Tibial nerve (tissue), 4 donors: ENCODE measurements around the gene MDN1. TPM values are rescaled to one million over a fixed set of nuclear protein-coding genes. Genes with fewer than 3 reads are reported as not detected.

Experiments used
- DNase-seq, 2 donors: peaks; one replicate each; pipeline ENCODE4 v3.0.0-alpha.2; 2019; ENCODE audit warnings: low spot score in 2 of 2
- H3K27ac ChIP-seq, 4 donors: fragments of 200-600 bp; sonication (generic) in 3 of 4; one replicate each; pipeline ENCODE4 v1.5.1; 2017 to 2019; ENCODE audit warnings: mild to moderate bottlenecking in 1 of 4
- H3K27me3 ChIP-seq, 2 donors: fragments of 200-600 bp; sonication (generic) in 1 of 2; one replicate each; pipeline versions ENCODE4 v1.5.1 to v1.6.0; 2017 to 2019
- H3K36me3 ChIP-seq, 3 donors: fragments of 200-600 bp; sonication (generic); one replicate each; pipeline ENCODE4 v1.5.1; 2018 to 2019
- H3K4me1 ChIP-seq, 4 donors: fragments of 200-600 bp; sonication (generic) in 3 of 4; one replicate each; pipeline ENCODE4 v1.5.1; 2017 to 2019
- H3K4me3 ChIP-seq, 4 donors: fragments of 200-600 bp; sonication (generic) in 3 of 4; one replicate each; pipeline ENCODE4 v1.5.1; 2017 to 2019; ENCODE audit warnings: mild to moderate bottlenecking in 1 of 4, moderate library complexity in 1 of 4
- H3K9me3 ChIP-seq, 4 donors: fragments of 200-600 bp; sonication (generic) in 3 of 4; one replicate each; pipeline ENCODE4 v1.5.1; 2017 to 2019
- EP300 ChIP-seq, 2 donors: sonication (generic); formaldehyde crosslinking; IDR thresholded peaks; one replicate each; pipeline ENCODE4 v1.6.1; 2017; ENCODE audit warnings: antibody characterized with exemption in 2 of 2, mild to moderate bottlenecking in 1 of 2
- POLR2A ChIP-seq, 2 donors: fragments of 450-650 bp; IDR thresholded peaks; one replicate each; pipeline ENCODE4 v1.6.1; 2017; ENCODE audit warnings: antibody characterized with exemption in 2 of 2, mild to moderate bottlenecking in 2 of 2, moderate library complexity in 2 of 2
- WGBS, 2 donors: methylation state at CpG; one replicate each; pipeline ENCODE4 v1.1.5; 2018; 5-methylcytosine and 5-hydroxymethylcytosine counted together
- total RNA-seq, 4 donors: library from RNA; depleted of rRNA; stranded (reverse); fragments of >200 nt; gene quantifications; one replicate each; pipeline ENCODE4 v1.1.0, GENCODE V29; 2016
- TF ChIP-seq, protein P1 (sequence below), 5 experiments: fragments of 200-600 bp in 3 of 5; fragments of 450-650 bp in 2 of 5; sonication (generic) in 3 of 5; IDR thresholded peaks; one replicate each; pipeline ENCODE4 v1.5.1; 2016 to 2019; ENCODE audit warnings: antibody characterized with exemption in 5 of 5, mild to moderate bottlenecking in 3 of 5, moderate library complexity in 2 of 5

The MDN1 gene
- total RNA-seq, 4 donors from 2014 or later: 29.4 to 46.2 (median 39.8) TPM

DNA sequence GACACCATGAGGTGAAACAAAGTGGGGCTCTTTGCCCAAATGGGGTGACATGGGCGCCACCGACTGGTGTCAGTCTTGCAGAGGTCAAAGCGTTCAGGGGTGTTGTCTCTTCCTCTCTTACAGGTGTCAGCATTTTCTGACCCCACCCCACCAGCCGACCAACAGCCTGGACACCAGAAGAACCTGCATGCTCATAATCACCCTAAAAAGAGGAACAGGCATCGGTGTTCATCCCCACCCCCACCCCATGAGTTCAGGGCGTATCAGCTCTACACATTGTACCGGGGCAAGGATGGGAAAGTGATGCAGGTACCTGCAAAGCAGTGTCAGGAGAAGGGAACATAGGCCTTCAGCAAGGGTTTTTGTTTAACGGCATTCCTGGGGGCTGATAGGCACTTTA is 195.8 kb downstream of the MDN1 start:
- Histone ChIP-seq H3K27me3 (no peaks in the 10 kb centered on the region), H3K36me3 (peaks cover 0 to 61% (median 0%) of the 10 kb centered on the region in 3 donors), H3K4me1 (no peaks in the 10 kb centered on the region), H3K4me3 (no peak overlapping the region), H3K9me3 (no peaks in the 10 kb centered on the region), H3K27ac (no peak overlapping the region)
- no peak for DNase-seq
- WGBS, 2 donors: 88 to 92% methylated on average over 8 of the region's 8 CpGs
- no peak for TF ChIP-seq EP300 (IDR thresholded peaks at IDR 0.05)
- TF ChIP-seq, protein P1, sequence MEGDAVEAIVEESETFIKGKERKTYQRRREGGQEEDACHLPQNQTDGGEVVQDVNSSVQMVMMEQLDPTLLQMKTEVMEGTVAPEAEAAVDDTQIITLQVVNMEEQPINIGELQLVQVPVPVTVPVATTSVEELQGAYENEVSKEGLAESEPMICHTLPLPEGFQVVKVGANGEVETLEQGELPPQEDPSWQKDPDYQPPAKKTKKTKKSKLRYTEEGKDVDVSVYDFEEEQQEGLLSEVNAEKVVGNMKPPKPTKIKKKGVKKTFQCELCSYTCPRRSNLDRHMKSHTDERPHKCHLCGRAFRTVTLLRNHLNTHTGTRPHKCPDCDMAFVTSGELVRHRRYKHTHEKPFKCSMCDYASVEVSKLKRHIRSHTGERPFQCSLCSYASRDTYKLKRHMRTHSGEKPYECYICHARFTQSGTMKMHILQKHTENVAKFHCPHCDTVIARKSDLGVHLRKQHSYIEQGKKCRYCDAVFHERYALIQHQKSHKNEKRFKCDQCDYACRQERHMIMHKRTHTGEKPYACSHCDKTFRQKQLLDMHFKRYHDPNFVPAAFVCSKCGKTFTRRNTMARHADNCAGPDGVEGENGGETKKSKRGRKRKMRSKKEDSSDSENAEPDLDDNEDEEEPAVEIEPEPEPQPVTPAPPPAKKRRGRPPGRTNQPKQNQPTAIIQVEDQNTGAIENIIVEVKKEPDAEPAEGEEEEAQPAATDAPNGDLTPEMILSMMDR (IDR thresholded peaks at IDR 0.05): no peak
- no peak for TF ChIP-seq POLR2A (IDR thresholded peaks at IDR 0.05)

GRCh38 chr6:89619567-89619966 is 200.0 kb downstream of the MDN1 start:
- H3K9me3 ChIP-seq: no peaks in the 10 kb centered on the region
- no peaks in the 10 kb centered on the region for H3K4me1 ChIP-seq
- H3K27ac ChIP-seq: no peak overlapping the region
- H3K4me3 ChIP-seq: no peak overlapping the region
- H3K27me3 ChIP-seq: no peaks in the 10 kb centered on the region
- peaks cover 0 to 57% (median 0%) of the 10 kb centered on the region in 3 donors for H3K36me3 ChIP-seq
- WGBS, 2 donors: 95 to 97% methylated on average over 6 of the region's 6 CpGs
- DNase-seq: no peak
- no peak for TF ChIP-seq POLR2A (IDR thresholded peaks at IDR 0.05)
- TF ChIP-seq, protein P1 (IDR thresholded peaks at IDR 0.05): no peak
- TF ChIP-seq EP300 (IDR thresholded peaks at IDR 0.05): no peak

DNA sequence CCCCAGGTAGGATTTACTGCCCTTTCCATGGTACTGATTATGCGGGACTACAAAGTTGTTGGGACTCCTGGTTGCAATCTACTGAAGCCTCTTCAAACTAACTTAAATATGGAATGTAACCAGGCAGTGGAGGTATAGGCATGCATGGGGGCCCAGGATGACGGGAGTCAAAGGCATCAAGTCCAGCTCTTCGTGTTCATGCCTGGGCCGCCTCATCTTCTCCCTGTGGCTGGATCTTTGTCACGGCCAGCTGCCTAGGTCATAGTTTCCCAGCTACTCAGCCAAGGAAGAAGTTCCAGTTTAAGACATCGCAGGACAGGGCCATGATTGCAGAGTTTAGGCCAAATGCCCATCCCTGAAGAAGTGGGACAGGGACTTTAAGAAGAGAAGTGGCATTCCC is 201.6 kb downstream of the MDN1 start:
- no peaks in the 10 kb centered on the region for H3K27me3 ChIP-seq
- DNase-seq: no peak
- H3K36me3 ChIP-seq: peaks cover 0 to 55% (median 0%) of the 10 kb centered on the region in 3 donors
- no peaks in the 10 kb centered on the region for H3K9me3 ChIP-seq
- no peaks in the 10 kb centered on the region for H3K4me1 ChIP-seq
- H3K27ac ChIP-seq: no peak overlapping the region
- TF ChIP-seq, protein P1 (IDR thresholded peaks at IDR 0.05): no peak
- TF ChIP-seq POLR2A (IDR thresholded peaks at IDR 0.05): no peak
- no peak for TF ChIP-seq EP300 (IDR thresholded peaks at IDR 0.05)
- H3K4me3 ChIP-seq: no peak overlapping the region
- 94 to 95% methylated on average over 6 of the region's 6 CpGs for WGBS, 2 donors

DNA sequence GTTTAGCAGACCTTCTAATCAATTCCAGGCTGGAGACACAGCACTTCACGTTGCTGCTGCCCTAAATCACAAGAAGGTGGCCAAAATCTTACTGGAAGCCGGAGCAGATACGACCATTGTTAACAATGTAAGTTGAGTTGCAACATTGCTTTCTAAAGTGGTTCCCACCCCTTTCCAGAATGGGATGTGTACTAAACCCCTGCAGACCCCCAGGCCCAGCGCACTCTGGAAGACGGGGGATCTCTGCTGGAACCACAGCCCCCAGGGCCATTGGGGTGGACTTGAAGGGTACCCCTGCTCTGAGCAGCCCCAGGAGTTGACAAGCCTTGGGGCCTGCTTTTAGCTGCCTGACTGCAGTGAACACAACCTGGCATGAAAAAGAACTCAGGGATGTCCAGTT is 203.1 kb downstream of the MDN1 start:
- no peak for TF ChIP-seq POLR2A (IDR thresholded peaks at IDR 0.05)
- TF ChIP-seq, protein P1 (IDR thresholded peaks at IDR 0.05): no peak
- no peak for TF ChIP-seq EP300 (IDR thresholded peaks at IDR 0.05)
- no peak overlapping the region for H3K4me3 ChIP-seq
- 93 to 94% methylated on average over 5 of the region's 5 CpGs for WGBS, 2 donors

DNA sequence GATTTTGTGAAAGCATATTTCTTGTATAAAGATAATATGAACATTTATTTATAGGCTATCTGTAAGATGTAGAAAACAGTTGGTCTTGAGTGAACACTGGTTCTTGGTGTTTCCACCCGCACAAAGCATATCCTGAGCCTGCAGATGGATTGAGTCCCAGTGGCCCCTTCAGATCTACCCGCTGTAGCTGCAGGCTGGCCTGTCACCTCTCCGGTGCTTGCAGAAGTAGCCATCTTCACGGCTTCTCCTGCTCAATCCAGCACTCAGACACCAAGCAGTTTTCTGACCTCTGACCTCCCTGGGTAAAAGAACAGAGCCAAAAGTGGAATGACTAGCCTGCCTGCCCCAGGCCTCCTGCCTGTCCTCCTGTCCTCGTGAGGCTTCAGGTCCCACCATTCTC is 203.7 kb downstream of the MDN1 start:
- TF ChIP-seq, protein P1 (IDR thresholded peaks at IDR 0.05): no peak
- TF ChIP-seq EP300 (IDR thresholded peaks at IDR 0.05) (no peak), POLR2A (IDR thresholded peaks at IDR 0.05) (no peak)
- H3K9me3 ChIP-seq: no peaks in the 10 kb centered on the region
- H3K36me3 ChIP-seq: peaks cover 0 to 47% (median 0%) of the 10 kb centered on the region in 3 donors
- DNase-seq: no peak
- H3K4me3 ChIP-seq: no peak overlapping the region
- WGBS, 2 donors: 78 to 85% methylated on average over 5 of the region's 5 CpGs
- no peak overlapping the region for H3K27ac ChIP-seq
- H3K4me1 ChIP-seq: no peaks in the 10 kb centered on the region
- no peaks in the 10 kb centered on the region for H3K27me3 ChIP-seq

More for the DNA sequence above, 203.1 kb downstream of the MDN1 start:
- Histone ChIP-seq H3K27ac (no peak overlapping the region), H3K36me3 (peaks cover 0 to 53% (median 0%) of the 10 kb centered on the region in 3 donors), H3K9me3 (no peaks in the 10 kb centered on the region), H3K4me1 (no peaks in the 10 kb centered on the region), H3K27me3 (no peaks in the 10 kb centered on the region)
- DNase-seq: no peak
